ENCODE measurements around the gene CACNG4. TPM values are rescaled to one million over a fixed set of nuclear protein-coding genes. Genes with fewer than 3 reads are reported as not detected.

CACNG4 gene
- polyA plus RNA-seq, 1 donor from 2014 or later, result 32.9 TPM

DNA sequence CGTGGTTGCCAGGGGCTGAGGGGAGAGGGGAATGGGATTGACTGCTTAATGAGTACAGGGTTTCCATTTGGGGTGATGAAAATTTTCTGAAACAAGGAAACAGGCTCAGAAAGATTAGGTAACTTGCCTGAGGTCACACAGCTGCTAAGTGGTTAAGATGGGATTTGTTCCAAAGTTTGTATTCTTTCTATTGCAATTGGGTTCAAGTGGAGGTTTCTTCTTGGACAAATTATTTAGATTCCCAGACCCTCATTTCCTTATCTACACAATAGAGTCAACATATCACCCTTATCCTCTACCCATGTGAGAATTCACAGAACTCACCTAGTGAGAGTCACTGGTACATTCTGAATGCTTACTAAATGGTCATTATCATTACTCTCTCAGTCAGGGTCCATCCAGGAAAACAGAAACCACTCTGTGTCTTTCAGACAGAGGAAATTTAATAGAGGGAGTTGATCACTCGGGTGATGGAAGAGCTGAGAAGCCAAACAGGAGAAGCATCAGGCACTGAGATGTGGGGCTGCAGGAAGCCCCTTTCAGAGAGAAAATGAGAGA is 22.6 kb downstream of the CACNG4 start:
- Histone ChIP-seq H2AFZ (ENCODE audit: low read depth, low read length) (no peak overlapping the region), H3K9ac (ENCODE audit: low read length) (no peak overlapping the region), H3K9me3 (ENCODE audit: low read length) (no peaks in the 10 kb centered on the region), H3K4me2 (ENCODE audit: low read length) (no peak overlapping the region), H3K79me2 (replicated peaks; ENCODE audit: insufficient read depth, low read length) (no peaks in the 10 kb centered on the region), H3F3A (ENCODE audit: insufficient read depth, low read length, poor library complexity, severe bottlenecking) (no peaks in the 10 kb centered on the region), H3K36me3 (ENCODE audit: insufficient read depth, low read length) (peaks cover 14% of the 10 kb centered on the region), H4K20me1 (ENCODE audit: insufficient read depth) (no peaks in the 10 kb centered on the region), H3K27me3 (ENCODE audit: insufficient read depth, low read depth, low read length) (no peaks in the 10 kb centered on the region), H3K4me3 (ENCODE audit: low read length) (no peak overlapping the region), H3K27ac (ENCODE audit: low read length) (no peak overlapping the region), H3K9me2 (ENCODE audit: insufficient read depth, low read length) (no peaks in the 10 kb centered on the region)
- TF ChIP-seq, protein P1, sequence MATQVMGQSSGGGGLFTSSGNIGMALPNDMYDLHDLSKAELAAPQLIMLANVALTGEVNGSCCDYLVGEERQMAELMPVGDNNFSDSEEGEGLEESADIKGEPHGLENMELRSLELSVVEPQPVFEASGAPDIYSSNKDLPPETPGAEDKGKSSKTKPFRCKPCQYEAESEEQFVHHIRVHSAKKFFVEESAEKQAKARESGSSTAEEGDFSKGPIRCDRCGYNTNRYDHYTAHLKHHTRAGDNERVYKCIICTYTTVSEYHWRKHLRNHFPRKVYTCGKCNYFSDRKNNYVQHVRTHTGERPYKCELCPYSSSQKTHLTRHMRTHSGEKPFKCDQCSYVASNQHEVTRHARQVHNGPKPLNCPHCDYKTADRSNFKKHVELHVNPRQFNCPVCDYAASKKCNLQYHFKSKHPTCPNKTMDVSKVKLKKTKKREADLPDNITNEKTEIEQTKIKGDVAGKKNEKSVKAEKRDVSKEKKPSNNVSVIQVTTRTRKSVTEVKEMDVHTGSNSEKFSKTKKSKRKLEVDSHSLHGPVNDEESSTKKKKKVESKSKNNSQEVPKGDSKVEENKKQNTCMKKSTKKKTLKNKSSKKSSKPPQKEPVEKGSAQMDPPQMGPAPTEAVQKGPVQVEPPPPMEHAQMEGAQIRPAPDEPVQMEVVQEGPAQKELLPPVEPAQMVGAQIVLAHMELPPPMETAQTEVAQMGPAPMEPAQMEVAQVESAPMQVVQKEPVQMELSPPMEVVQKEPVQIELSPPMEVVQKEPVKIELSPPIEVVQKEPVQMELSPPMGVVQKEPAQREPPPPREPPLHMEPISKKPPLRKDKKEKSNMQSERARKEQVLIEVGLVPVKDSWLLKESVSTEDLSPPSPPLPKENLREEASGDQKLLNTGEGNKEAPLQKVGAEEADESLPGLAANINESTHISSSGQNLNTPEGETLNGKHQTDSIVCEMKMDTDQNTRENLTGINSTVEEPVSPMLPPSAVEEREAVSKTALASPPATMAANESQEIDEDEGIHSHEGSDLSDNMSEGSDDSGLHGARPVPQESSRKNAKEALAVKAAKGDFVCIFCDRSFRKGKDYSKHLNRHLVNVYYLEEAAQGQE (IDR thresholded peaks at IDR 0.05; ENCODE audit: borderline replicate concordance), result no peak
- TF ChIP-seq EP300 (conservative IDR thresholded peaks at IDR 0.05; ENCODE audit: poor library complexity, severe bottlenecking) (no peak), TAF1 (IDR thresholded peaks at IDR 0.05; ENCODE audit: low read depth) (no peak), EZH2 (IDR thresholded peaks at IDR 0.05; ENCODE audit: borderline replicate concordance, insufficient read depth, low read length, poor library complexity, severe bottlenecking) (no peak), SMC3 (conservative IDR thresholded peaks at IDR 0.05; ENCODE audit: poor library complexity) (no peak), RAD21 (conservative IDR thresholded peaks at IDR 0.05) (no peak), MXI1 (conservative IDR thresholded peaks at IDR 0.05; ENCODE audit: poor library complexity, severe bottlenecking) (no peak), POLR2AphosphoS5 (IDR thresholded peaks at IDR 0.05) (no peak)
- TF ChIP-seq, protein P2, sequence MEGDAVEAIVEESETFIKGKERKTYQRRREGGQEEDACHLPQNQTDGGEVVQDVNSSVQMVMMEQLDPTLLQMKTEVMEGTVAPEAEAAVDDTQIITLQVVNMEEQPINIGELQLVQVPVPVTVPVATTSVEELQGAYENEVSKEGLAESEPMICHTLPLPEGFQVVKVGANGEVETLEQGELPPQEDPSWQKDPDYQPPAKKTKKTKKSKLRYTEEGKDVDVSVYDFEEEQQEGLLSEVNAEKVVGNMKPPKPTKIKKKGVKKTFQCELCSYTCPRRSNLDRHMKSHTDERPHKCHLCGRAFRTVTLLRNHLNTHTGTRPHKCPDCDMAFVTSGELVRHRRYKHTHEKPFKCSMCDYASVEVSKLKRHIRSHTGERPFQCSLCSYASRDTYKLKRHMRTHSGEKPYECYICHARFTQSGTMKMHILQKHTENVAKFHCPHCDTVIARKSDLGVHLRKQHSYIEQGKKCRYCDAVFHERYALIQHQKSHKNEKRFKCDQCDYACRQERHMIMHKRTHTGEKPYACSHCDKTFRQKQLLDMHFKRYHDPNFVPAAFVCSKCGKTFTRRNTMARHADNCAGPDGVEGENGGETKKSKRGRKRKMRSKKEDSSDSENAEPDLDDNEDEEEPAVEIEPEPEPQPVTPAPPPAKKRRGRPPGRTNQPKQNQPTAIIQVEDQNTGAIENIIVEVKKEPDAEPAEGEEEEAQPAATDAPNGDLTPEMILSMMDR (IDR thresholded peaks at IDR 0.05; ENCODE audit: poor library complexity, severe bottlenecking), result no peak

DNA sequence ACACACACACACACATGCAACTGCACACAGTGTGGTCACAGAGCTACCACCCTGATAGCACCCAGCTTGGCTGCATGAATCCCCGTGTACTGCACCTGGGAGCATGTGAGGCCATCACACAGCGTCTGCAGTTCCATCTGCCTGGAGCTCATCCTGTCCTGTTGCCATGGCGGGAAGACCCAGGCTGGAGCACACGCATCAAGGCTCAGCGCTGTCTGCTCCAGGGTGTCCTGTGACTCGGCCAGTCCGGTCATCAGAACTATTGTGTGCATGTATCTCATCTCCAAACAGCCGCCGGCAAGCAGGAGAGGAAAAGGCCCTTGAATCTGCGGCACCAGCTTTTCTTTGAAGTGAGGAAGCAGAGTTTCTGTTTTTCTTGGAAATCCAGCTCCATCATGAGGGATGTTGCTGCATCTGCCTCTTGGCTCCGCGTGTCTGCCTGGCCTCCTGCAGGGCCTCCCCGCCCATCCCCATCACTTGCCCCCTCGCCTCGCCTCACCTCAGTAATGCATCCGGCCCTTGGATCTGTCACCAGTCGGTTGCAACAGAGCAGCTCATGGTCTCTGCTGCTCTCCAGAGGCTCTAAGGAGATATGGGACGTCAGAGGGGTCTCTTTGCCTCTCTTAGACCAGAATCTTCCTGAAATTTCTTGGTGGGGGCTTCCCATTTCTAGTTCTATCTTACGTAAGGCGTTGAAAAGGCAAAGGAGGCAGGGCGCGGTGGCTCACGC is 23.7 kb downstream of the CACNG4 start:
- H3K79me2 ChIP-seq (replicated peaks; ENCODE audit: insufficient read depth, low read length), result no peaks in the 10 kb centered on the region
- H3K27ac ChIP-seq (ENCODE audit: low read length), result no peak overlapping the region
- H3K4me2 ChIP-seq (ENCODE audit: low read length), result no peak overlapping the region
- H4K20me1 ChIP-seq (ENCODE audit: insufficient read depth), result no peaks in the 10 kb centered on the region
- TF ChIP-seq POLR2AphosphoS5 (IDR thresholded peaks at IDR 0.05) (no peak), RAD21 (conservative IDR thresholded peaks at IDR 0.05) (no peak), EZH2 (IDR thresholded peaks at IDR 0.05; ENCODE audit: borderline replicate concordance, insufficient read depth, low read length, poor library complexity, severe bottlenecking) (no peak), EP300 (conservative IDR thresholded peaks at IDR 0.05; ENCODE audit: poor library complexity, severe bottlenecking) (no peak), SMC3 (conservative IDR thresholded peaks at IDR 0.05; ENCODE audit: poor library complexity) (no peak)
- TF ChIP-seq, protein P2 (IDR thresholded peaks at IDR 0.05; ENCODE audit: poor library complexity, severe bottlenecking), result no peak
- no peak overlapping the region for H2AFZ ChIP-seq (ENCODE audit: low read depth, low read length)
- H3K9ac ChIP-seq (ENCODE audit: low read length), result no peak overlapping the region
- no peaks in the 10 kb centered on the region for H3K9me3 ChIP-seq (ENCODE audit: low read length)
- H3F3A ChIP-seq (ENCODE audit: insufficient read depth, low read length, poor library complexity, severe bottlenecking), result no peaks in the 10 kb centered on the region
- no peaks in the 10 kb centered on the region for H3K9me2 ChIP-seq (ENCODE audit: insufficient read depth, low read length)
- no peaks in the 10 kb centered on the region for H3K27me3 ChIP-seq (ENCODE audit: insufficient read depth, low read depth, low read length)
- H3K36me3 ChIP-seq (ENCODE audit: insufficient read depth, low read length), result peaks cover 14% of the 10 kb centered on the region
- no peak overlapping the region for H3K4me3 ChIP-seq (ENCODE audit: low read length)

All from neural cell (in vitro differentiated cells).